Progenitor cell of endocrine pancreas (in vitro differentiated cells): ENCODE measurements around the gene GRB10. TPM values are rescaled to one million over a fixed set of nuclear protein-coding genes. Genes with fewer than 3 reads are reported as not detected.

Source experiments
- DNase-seq: peaks from one replicate; pipeline ENCODE4 v3.0.0; 2021; ENCODE audit warnings: low spot score; ENCODE audit not compliant: unreplicated experiment
- H3K27ac Mint-ChIP-seq: 2 replicates; pipeline ENCODE4 v1.8.0; 2021; ENCODE audit warnings: mild to moderate bottlenecking, moderate library complexity, mixed read lengths
- H3K27me3 Mint-ChIP-seq: 2 replicates; pipeline ENCODE4 v1.8.0; 2021; ENCODE audit warnings: mixed read lengths
- H3K36me3 Mint-ChIP-seq: 2 replicates; pipeline ENCODE4 v1.8.0; 2022; ENCODE audit warnings: mixed read lengths; ENCODE audit not compliant: insufficient read depth
- H3K4me1 Mint-ChIP-seq: 2 replicates; pipeline ENCODE4 v1.8.0; 2021; ENCODE audit warnings: low read depth, mixed read lengths
- H3K4me3 Mint-ChIP-seq: 2 replicates; pipeline ENCODE4 v1.8.0; 2021; ENCODE audit warnings: low read depth, mild to moderate bottlenecking, moderate library complexity, mixed read lengths
- H3K9me3 Mint-ChIP-seq: 2 replicates; pipeline ENCODE4 v1.8.0; 2021; ENCODE audit warnings: low read depth, mixed read lengths
- total RNA-seq: library from RNA; stranded (reverse); gene quantifications from 2 replicates; pipeline ENCODE4 v1.2.1, GENCODE V29; 2021
- TF ChIP-seq, protein P1 (sequence below): fragments of 200-600 bp; sonication (generic); IDR thresholded peaks from one replicate; pipeline ENCODE4 v1.5.0; 2021; ENCODE audit warnings: antibody characterized with exemption, mild to moderate bottlenecking; ENCODE audit not compliant: unreplicated experiment

The GRB10 gene
- total RNA-seq, 1 donor from 2014 or later, result 58.4 TPM

- TF ChIP-seq, protein P1, sequence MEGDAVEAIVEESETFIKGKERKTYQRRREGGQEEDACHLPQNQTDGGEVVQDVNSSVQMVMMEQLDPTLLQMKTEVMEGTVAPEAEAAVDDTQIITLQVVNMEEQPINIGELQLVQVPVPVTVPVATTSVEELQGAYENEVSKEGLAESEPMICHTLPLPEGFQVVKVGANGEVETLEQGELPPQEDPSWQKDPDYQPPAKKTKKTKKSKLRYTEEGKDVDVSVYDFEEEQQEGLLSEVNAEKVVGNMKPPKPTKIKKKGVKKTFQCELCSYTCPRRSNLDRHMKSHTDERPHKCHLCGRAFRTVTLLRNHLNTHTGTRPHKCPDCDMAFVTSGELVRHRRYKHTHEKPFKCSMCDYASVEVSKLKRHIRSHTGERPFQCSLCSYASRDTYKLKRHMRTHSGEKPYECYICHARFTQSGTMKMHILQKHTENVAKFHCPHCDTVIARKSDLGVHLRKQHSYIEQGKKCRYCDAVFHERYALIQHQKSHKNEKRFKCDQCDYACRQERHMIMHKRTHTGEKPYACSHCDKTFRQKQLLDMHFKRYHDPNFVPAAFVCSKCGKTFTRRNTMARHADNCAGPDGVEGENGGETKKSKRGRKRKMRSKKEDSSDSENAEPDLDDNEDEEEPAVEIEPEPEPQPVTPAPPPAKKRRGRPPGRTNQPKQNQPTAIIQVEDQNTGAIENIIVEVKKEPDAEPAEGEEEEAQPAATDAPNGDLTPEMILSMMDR, result no peak
- no peak for DNase-seq
- Mint-ChIP-seq H3K36me3 (peaks cover 27% of the 10 kb centered on the region), H3K4me3 (no peak overlapping the region), H3K9me3 (no peaks in the 10 kb centered on the region), H3K27me3 (no peaks in the 10 kb centered on the region), H3K4me1 (peaks cover 2% of the 10 kb centered on the region), H3K27ac (no peak overlapping the region)
Observed at GRCh38 chr7:50651271-50651989, 131.3 kb downstream of the GRB10 start.

DNA sequence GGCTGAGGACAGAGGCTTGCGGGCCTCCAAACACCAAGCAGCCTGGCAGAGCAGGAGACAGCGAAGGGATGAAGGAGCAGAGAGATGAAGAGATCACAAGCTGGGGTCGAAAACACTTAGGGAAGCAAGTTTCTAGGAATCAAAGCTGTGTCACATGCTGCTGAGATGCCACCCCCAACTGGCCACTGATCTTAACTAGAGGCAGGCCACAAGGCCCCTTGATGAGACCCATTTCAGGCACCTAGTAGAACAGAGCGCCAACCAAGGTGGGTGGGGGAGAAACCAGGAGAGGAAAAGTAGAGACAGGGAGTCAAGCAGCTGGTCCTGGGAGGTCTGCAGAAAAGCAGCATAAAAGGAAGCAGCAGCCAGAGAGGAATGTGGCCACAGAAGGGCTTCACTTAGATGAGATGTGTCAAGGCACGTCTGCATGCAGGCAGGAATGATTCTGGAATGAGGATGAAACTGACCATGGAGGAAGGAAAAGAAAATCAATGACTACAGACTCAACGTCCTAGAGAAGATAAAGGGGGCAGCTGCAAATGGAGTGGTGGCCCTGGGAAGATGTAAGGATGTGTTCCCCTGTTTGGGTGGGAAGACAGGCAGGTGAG is 132.5 kb downstream of the GRB10 start:
- no peaks in the 10 kb centered on the region for H3K27me3 Mint-ChIP-seq
- H3K9me3 Mint-ChIP-seq, result no peaks in the 10 kb centered on the region
- no peak overlapping the region for H3K4me3 Mint-ChIP-seq
- H3K4me1 Mint-ChIP-seq, result peaks cover 6% of the 10 kb centered on the region
- TF ChIP-seq, protein P1, result no peak
- H3K36me3 Mint-ChIP-seq, result peaks cover 25% of the 10 kb centered on the region
- DNase-seq, result no peak
- no peak overlapping the region for H3K27ac Mint-ChIP-seq

- Mint-ChIP-seq H3K4me3 (no peak overlapping the region), H3K36me3 (peaks cover 23% of the 10 kb centered on the region), H3K4me1 (peaks cover 7% of the 10 kb centered on the region), H3K27ac (no peak overlapping the region), H3K27me3 (no peaks in the 10 kb centered on the region), H3K9me3 (no peaks in the 10 kb centered on the region)
- no peak for DNase-seq
- TF ChIP-seq, protein P1, result no peak
Observed at GRCh38 chr7:50649259-50649885, 133.3 kb downstream of the GRB10 start.

DNA sequence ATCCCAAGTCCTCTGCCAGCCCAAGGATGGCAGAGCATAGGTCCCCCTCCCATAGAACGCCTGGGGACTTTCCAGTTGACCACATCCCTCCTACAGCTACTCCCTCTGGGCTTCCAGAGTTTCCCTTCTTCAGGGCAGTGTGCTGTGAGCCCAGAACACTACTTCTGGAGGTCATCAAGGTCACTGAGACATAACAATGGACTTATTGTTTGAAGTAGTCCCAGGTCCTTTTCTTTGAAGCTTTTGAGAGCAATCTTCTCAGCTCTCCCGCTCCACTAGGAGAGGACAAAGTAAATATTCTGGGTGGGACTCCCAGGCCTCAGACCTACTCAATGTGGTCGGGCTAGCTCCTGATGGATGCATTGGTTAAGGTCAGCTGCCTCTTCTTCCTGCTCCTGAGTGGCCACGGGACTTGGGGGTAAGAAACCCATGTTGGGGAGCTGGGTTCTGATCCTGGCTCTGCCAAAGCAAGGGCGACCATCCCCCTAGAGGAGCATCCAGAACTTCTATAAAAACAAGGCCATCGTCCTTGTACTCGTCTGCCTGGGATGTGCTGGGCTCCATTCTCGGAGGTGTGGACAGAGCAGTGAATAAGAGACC is 134.0 kb downstream of the GRB10 start:
- Mint-ChIP-seq H3K27me3 (no peaks in the 10 kb centered on the region), H3K27ac (no peak overlapping the region), H3K4me1 (peaks cover 7% of the 10 kb centered on the region), H3K4me3 (no peak overlapping the region), H3K9me3 (no peaks in the 10 kb centered on the region), H3K36me3 (peaks cover 23% of the 10 kb centered on the region)
- TF ChIP-seq, protein P1, result no peak
- no peak for DNase-seq

DNA sequence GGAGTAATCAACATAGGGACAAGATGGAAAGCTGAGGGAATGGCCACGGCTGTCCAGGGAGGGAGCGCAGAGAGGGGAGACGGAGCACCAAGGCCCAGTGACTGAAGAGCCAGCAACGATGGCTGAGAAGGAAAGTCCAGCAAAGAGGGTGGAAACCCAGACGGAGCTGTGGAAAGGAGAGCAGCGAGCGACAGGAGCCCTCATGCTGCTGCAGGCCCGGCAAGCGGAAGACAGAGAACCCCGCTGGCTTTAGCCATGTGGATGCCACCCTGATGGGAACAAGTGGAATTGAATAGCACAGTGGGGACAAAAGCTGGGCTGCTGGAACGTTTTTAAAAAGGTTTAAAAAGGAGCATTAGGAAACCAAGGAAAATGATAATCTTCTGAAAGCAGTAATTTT is 134.6 kb downstream of the GRB10 start:
- Mint-ChIP-seq H3K27me3 (no peaks in the 10 kb centered on the region), H3K4me1 (peaks cover 7% of the 10 kb centered on the region), H3K36me3 (peaks cover 23% of the 10 kb centered on the region), H3K27ac (no peak overlapping the region), H3K9me3 (no peaks in the 10 kb centered on the region), H3K4me3 (no peak overlapping the region)
- no peak for DNase-seq
- TF ChIP-seq, protein P1, result no peak
